GM21360 (cell line): Measurements from ENCODE around the gene PPP2R2C.

Experiments used
- ATAC-seq: cut with Tn5 transposase; IDR thresholded peaks from one replicate; pipeline ENCODE4 v1.9.1; 2021; ENCODE audit warnings: mild to moderate bottlenecking, moderate library complexity; ENCODE audit not compliant: unreplicated experiment

Gene PPP2R2C

GRCh38 chr4:6404611-6405396 is 67.6 kb downstream of the PPP2R2C start:
- ATAC-seq: no peak

- ATAC-seq: no peak
Measured at GRCh38 chr4:6403400-6403685, 69.1 kb downstream of the PPP2R2C start.

- no peak for ATAC-seq
Measured at GRCh38 chr4:6402566-6403399, 69.6 kb downstream of the PPP2R2C start.

DNA sequence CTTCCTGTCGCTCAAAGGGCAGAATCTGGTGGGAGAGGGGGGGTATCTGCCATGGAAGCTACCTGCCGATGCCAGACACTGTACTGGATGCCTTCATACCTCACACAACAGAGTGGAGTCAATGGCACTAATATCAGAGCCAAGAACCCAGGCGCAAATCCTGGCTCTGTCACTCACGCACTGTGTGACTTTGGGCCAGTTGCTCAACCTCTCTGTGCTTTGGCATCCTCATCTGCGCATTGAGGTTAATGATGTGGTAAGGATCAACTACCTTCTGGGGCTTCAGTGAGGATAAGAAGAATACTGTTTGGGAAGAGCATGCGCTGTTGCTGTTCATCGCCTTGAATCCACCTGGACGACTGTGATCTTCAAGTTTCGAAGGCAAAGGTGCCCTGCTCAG is 70.6 kb downstream of the PPP2R2C start:
- no peak for ATAC-seq

GRCh38 chr4:6396696-6397236 is 75.6 kb downstream of the PPP2R2C start:
- no peak for ATAC-seq

DNA sequence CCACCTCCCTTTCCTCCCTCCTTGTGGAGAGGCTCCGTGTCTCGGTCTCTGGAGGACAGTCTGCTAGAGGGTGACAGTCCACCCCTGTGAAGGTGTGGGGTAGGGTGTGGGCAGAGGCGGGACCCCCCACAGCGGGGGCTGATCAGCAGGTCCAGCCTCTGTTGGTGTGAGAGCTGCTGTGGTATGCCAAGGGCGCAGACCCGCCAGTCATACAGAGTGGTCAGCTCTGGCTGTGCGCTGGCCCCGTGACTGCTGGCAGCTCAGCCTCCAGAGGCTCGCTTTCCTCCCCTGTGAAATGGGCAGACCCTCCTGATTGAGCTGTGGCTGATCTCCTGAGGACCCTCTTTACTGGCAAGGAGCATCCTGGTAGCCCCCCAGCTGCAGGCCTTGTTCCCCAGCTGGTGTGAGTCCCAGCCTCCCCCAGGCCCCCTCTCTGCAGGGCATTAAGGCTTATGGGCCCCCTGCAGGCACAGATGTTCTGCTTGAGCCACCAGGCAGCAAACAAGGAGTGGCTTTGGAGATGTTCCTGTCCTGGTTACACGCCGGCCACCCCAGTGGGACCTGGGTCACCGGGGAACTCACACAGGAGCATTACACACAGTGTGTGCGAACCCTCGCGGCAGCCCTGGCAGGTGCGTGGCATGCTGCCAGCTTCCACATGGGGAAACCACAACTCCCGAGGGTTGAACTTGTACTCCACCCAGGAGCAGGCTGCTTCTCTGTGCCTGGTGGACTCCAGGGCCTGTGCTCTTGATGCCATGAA is 76.8 kb downstream of the PPP2R2C start:
- ATAC-seq: no peak

GRCh38 chr4:6394671-6395081 is 77.7 kb downstream of the PPP2R2C start:
- no peak for ATAC-seq

GRCh38 chr4:6393544-6394475 is 78.6 kb downstream of the PPP2R2C start:
- ATAC-seq: no peak

- ATAC-seq: no peak
Measured at GRCh38 chr4:6393066-6393465, 79.3 kb downstream of the PPP2R2C start.

DNA sequence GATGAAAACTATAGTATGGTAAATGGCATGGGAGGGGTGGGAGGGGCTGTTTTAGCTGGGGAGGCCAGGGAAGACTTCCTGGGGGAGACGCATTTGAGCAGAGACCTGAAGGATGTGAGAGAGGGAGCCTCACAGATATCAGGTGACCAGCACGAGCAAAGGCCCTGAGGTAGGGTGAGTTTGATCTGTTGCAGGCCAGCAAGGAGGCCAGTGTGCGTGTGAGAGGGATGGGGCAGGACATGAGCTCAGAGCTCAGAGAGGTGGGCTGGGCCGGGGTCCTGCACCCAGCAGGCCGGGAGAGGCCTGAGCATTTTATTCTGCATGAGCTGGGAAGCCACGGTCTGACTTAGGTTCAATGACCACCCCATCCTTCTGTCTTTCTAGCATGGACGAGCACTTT is 80.0 kb downstream of the PPP2R2C start:
- no peak for ATAC-seq

DNA sequence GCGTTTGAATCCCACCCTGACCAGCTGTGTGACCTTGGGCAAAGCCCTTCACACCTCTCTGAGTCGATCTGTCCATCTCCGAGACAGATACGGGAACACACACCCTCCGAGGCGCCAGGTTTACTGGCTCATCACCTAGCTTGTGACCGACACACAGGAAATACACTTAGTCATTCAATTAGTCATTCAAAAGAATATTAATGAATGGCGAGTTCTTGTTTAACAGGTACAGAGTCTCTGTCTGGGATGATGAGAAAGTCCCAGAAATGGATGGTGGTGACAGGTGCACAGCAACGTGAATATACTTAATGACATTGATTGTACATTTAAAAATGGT is 80.6 kb downstream of the PPP2R2C start:
- no peak for ATAC-seq

DNA sequence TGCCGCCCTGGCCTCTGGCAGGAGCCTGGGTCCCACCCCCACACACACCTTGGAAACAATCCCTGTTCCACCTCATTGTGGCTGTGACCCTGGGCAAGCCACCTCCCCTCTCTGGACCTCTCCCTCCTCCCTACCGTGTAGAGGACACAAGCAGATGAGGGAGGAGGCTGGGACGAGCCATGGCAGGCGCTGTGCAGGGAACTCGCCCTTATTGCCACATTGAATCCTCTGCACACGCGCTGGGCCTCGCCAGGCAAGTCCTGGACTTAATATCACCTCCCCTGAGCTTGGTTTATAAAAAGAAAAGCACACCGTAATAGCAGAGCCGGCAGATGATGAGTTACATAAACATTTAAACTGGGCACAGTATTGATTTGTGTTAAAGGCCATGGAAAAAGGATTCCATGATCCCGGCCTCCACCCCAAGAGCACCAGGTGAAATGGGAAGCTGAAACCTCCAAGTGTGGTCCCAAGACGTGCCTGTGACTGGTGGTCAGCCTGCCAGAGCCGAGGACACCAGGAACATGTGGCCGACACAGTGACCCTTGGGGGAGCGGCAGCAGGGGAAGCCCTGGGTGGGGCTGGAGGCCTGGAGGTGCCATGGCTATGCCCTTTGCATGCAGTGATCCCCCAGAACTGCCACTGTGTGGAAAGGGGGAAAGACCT is 81.1 kb downstream of the PPP2R2C start:
- no peak for ATAC-seq

DNA sequence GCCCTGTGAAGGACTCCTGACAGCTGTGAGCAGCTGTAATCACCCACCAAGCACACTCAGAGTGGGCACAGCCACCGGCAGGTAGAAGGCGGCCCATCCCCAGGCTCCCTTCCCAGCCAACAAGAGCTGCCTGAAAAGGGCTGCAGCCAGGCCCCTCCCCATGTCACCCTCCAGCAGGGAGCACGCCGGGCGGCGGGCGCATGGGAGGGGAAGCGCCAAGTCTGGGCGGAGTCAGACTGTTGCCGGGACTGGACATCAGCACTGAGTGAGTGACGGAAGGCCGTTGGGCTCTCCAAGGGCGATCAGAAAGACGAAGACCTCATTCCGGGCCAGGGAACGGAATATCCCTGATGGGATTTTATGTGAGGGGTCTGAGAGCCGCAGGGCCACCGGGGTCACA is 82.1 kb downstream of the PPP2R2C start:
- no peak for ATAC-seq

- ATAC-seq: no peak
Measured at GRCh38 chr4:6389142-6389825, 83.1 kb downstream of the PPP2R2C start.

DNA sequence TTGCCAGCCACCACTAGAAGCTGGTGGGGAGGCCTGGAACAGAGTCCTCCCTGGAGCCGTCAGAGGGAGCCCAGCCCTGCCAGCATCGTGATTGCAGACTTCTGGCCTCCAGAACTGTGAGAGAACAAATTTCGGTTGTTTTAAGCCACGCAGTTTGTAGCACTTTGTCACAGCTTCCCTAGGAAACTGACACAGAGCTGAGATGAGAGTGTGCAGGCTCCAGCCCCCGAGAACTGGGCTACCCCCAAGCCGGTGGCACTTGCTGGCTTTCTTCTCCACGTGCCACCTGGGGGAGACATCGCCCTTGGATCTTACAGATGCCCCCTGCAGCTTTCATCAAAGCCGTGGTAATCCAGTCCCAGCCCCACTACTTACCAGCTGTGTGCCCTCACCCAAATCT is 83.7 kb downstream of the PPP2R2C start:
- no peak for ATAC-seq

GRCh38 chr4:6387946-6388345 is 84.5 kb downstream of the PPP2R2C start:
- ATAC-seq: no peak

GRCh38 chr4:6386091-6386490 is 86.3 kb downstream of the PPP2R2C start:
- ATAC-seq: no peak

- no peak for ATAC-seq
Measured at GRCh38 chr4:6385288-6385687, 87.1 kb downstream of the PPP2R2C start.

DNA sequence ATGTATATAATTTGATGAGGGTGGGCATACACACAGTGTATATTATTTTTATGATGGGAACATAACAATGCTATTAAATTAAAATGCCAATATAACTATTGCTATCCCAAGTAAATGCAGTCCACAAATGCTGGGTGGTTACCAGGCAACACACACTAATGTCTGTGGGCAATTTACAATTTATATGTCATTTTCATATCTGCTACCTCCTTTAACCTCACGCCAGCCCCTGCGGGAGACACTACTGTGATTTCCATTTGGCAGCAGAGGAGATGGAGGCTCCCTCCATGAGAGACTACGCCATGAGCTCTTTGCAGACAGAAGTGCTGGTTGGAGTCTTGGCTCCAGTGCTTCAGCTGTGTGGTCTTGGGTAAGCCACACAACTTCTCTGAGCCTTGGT is 87.9 kb downstream of the PPP2R2C start:
- ATAC-seq: no peak
